ENCODE measurements around the gene TMEM255B. TPM values are rescaled to one million over a fixed set of nuclear protein-coding genes. Genes with fewer than 3 reads are reported as not detected.

TMEM255B gene
- total and polyA plus RNA-seq, 9 of the 15 experiments (the other 6 are each of a cell fraction or from before 2014, with no cell fraction given): 0.01 to 0.75 (median 0.23) TPM

DNA sequence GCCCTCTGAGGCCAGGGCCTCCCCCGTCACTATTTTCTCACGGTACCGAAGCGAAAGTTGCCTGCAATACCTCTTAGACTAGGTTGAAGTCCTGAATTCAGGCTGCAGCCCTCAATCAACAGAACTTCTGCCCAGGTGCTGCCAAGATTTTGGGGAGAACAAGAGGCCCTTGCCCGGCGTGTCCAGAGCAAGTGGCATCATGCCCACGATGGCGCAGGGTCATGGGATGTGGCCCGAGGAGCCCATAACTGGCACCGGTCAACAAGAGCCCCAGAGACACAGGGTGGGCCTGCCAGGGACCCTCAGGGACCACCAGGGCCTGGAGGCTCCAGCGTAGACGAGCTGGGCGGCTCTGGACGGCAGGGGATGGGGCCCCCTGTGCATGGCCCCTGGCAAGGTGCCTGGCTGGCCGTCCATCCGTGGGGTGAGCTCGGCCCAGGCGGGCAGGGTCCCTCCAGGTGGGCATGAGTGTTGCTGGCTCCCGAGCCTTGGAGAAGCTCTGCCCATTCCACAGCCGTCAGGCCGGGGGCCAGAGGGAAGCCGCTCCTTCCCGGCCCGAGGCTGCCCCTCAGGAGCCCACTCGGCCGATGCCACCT is 59.8 kb downstream of the TMEM255B start:
- in situ Hi-C loops (cut with MboI) (no loop called here), intact Hi-C loops (cut with micrococcal nuclease) (loop anchor here (5.0 kb wide), 3 partner anchors 84 to 409 kb away; no protein-coding TSS in a partner anchor)
- H3K9ac ChIP-seq (ENCODE audit: insufficient read depth in 1 of 2, low read depth in 2 of 2, low read length in 2 of 2): no peak overlapping the region
- H4K20me1 ChIP-seq (replicated peaks; ENCODE audit: control insufficient read depth, insufficient read depth, low read length): no peaks in the 10 kb centered on the region
- 0 out of 2 replicates have a peak, but pooled peaks cover 2% of the 10 kb centered on the region for H3K9me3 ChIP-seq (replicated peaks; ENCODE audit: control insufficient read depth, insufficient read depth, low read depth, low read length)
- DNase-seq (ENCODE audit: extremely low read depth in 1 of 4, low spot score in 3 of 4) (no peak), FAIRE-seq (no peak), ATAC-seq (no peak)
- no TSS peak for BruUV-seq (replicated peaks)
- CTCF ChIA-PET (ENCODE audit: low intra/inter-chr PET ratio): no interaction called here
- no peaks in the 10 kb centered on the region for H3K36me3 ChIP-seq (ENCODE audit: control insufficient read depth, insufficient read depth, low read length)
- H3K4me1 ChIP-seq (replicated peaks in 1 of 2; ENCODE audit: control insufficient read depth in 2 of 2, insufficient read depth in 2 of 2, low read length in 2 of 2): peaks cover 0 to 36% of the 10 kb centered on the region in 2 experiments; a peak in 2 of 5 replicates
- no peak overlapping the region for H3K27ac ChIP-seq (ENCODE audit: extremely low read depth, low read depth, low read length)
- POLR2A ChIA-PET: interaction anchor here (0.7 kb wide), 1 partner anchor 11 kb away, joined by 3 read pairs; no protein-coding TSS in a partner anchor
- H3K4me3 ChIP-seq: no peak overlapping the region
- no peak overlapping the region for H2AFZ ChIP-seq (ENCODE audit: low read depth, low read length)
- H3K4me2 ChIP-seq (ENCODE audit: insufficient read depth, low read length): no peak overlapping the region
- H3K9me1 ChIP-seq (ENCODE audit: control insufficient read depth, insufficient read depth, low read length): no peaks in the 10 kb centered on the region
- 56% methylated on average over 18 of the region's 26 CpGs for WGBS (ENCODE audit: insufficient coverage, low coverage, missing lambda C conversion rate)
- TF ChIP-seq SMAD2 (IDR thresholded peaks at IDR 0.05; ENCODE audit: low read depth, low read length) (no peak), NFE2 (IDR thresholded peaks at IDR 0.05; ENCODE audit: low read depth) (no peak), ZNF184 (CRISPR knock-in tag; IDR thresholded peaks at IDR 0.05) (no peak), CBX3 (IDR thresholded peaks at IDR 0.05; ENCODE audit: borderline replicate concordance in 1 of 2, low read length in 2 of 2) (no peak), CHD4 (IDR thresholded peaks at IDR 0.05; ENCODE audit: insufficient read depth, insufficient replicate concordance, low read depth, low read length, poor library complexity, severe bottlenecking) (no peak), KDM2B (CRISPR knock-in tag; IDR thresholded peaks at IDR 0.05) (no peak), TEAD4 (IDR thresholded peaks at IDR 0.05; ENCODE audit: low read length) (no peak), TEAD4 (CRISPR knock-in tag; IDR thresholded peaks at IDR 0.05; ENCODE audit: borderline replicate concordance) (no peak), MTA3 (IDR thresholded peaks at IDR 0.05; ENCODE audit: borderline replicate concordance) (no peak), BACH1 (tag; IDR thresholded peaks at IDR 0.05) (no peak), HNRNPK (IDR thresholded peaks at IDR 0.05; ENCODE audit: low read depth, low read length, poor library complexity, severe bottlenecking) (no peak), STAT5A (IDR thresholded peaks at IDR 0.05; ENCODE audit: borderline replicate concordance, low read length) (no peak), ZNF232 (CRISPR knock-in tag; IDR thresholded peaks at IDR 0.05) (no peak), TAF9B (IDR thresholded peaks at IDR 0.05; ENCODE audit: partially characterized antibody) (no peak), NCOA4 (IDR thresholded peaks at IDR 0.05; ENCODE audit: partially characterized antibody) (no peak), CXXC5 (CRISPR knock-in tag; IDR thresholded peaks at IDR 0.05) (no peak)
- TF ChIP-seq, protein P1, sequence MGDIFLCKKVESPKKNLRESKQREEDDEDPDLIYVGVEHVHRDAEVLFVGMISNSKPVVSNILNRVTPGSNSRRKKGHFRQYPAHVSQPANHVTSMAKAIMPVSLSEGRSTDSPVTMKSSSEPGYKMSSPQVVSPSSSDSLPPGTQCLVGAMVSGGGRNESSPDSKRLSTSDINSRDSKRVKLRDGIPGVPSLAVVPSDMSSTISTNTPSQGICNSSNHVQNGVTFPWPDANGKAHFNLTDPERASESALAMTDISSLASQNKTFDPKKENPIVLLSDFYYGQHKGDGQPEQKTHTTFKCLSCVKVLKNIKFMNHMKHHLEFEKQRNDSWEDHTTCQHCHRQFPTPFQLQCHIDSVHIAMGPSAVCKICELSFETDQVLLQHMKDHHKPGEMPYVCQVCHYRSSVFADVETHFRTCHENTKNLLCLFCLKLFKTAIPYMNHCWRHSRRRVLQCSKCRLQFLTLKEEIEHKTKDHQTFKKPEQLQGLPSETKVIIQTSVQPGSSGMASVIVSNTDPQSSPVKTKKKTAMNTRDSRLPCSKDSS (IDR thresholded peaks at IDR 0.05; ENCODE audit: low read depth, partially characterized antibody): no peak
- TF ChIP-seq, protein P2, sequence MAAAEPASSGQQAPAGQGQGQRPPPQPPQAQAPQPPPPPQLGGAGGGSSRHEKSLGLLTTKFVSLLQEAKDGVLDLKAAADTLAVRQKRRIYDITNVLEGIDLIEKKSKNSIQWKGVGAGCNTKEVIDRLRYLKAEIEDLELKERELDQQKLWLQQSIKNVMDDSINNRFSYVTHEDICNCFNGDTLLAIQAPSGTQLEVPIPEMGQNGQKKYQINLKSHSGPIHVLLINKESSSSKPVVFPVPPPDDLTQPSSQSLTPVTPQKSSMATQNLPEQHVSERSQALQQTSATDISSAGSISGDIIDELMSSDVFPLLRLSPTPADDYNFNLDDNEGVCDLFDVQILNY (CRISPR knock-in tag; IDR thresholded peaks at IDR 0.05): no peak
- H3K27me3 ChIP-seq (ENCODE audit: control insufficient read depth in 2 of 2, insufficient read depth in 2 of 2, low read length in 2 of 2): peaks cover 0 to 4% of the 10 kb centered on the region in 2 experiments; a peak in 2 of 5 replicates
- no peaks in the 10 kb centered on the region for H3K79me2 ChIP-seq (ENCODE audit: control insufficient read depth, insufficient read depth, low read length)
